Tibial artery (tissue), 4 donors: ENCODE data around the gene LRIG1.

Experiments
- DNase-seq, 2 donors: peaks; one replicate each; pipeline ENCODE4 v3.0.0-alpha.2; 2019
- H3K27ac ChIP-seq, 2 donors: fragments of 200-600 bp; sonication (generic) in 1 of 2; 1 replicate in 1 of 2; 2 replicates in 1 of 2; pipeline ENCODE4 v1.5.1; 2018 to 2019; ENCODE audit warnings: mild to moderate bottlenecking in 1 of 2
- H3K27me3 ChIP-seq, 2 donors: fragments of 200-600 bp; sonication (generic) in 1 of 2; one replicate each; pipeline versions ENCODE4 v1.5.1 to v1.6.0; 2016 to 2019
- H3K36me3 ChIP-seq, 3 donors: fragments of 200-600 bp; sonication (generic) in 2 of 3; one replicate each; pipeline ENCODE4 v1.5.1; 2016 to 2019; ENCODE audit warnings: mild to moderate bottlenecking in 2 of 3
- H3K4me1 ChIP-seq, 4 donors: fragments of 200-600 bp; sonication (generic) in 2 of 4; 1 replicate in 3 of 4; 2 replicates in 1 of 4; pipeline ENCODE4 v1.5.1; 2016 to 2019
- H3K4me3 ChIP-seq, 2 donors: fragments of 200-600 bp; sonication (generic) in 1 of 2; 1 replicate in 1 of 2; 2 replicates in 1 of 2; pipeline ENCODE4 v1.5.1; 2018 to 2019; ENCODE audit warnings: mild to moderate bottlenecking in 2 of 2
- H3K9me3 ChIP-seq, 3 donors: fragments of 200-600 bp; sonication (generic) in 1 of 3; one replicate each; pipeline ENCODE4 v1.5.1; 2016 to 2019
- intact Hi-C: fragments of 100-400 bp; cut with DNase I; formaldehyde crosslinking; loops from one replicate; pipeline ENCODE4 v1.15.0; 2023; ENCODE audit warnings: low total_unique reads
- TF ChIP-seq, protein P1 (sequence below), 2 experiments: fragments of 200-600 bp in 1 of 2; fragments of 450-650 bp in 1 of 2; IDR thresholded peaks; one replicate each; pipeline ENCODE4 v1.5.1; 2017 to 2019; ENCODE audit warnings: antibody characterized with exemption in 2 of 2, mild to moderate bottlenecking in 1 of 2, moderate library complexity in 1 of 2

LRIG1 gene

DNA sequence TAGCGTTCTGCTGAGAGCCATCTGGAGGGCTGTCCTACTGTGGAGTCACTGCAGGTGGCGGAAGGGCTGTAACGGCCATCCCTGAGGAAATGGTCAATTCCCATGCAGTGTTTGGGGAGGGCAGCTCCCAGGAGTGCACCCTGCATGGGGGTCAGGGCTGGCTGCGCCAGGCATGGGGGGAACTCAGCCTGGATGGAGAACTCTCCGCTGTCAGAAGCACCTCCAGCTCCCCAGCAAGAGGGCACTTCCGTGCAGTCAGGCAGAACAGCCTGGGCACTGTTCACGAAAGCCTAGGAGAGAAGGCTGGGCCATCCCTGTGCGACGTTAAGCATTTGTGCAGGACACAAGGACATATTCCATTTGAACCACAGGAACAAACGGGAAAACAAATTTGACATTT lies 105.2 kb downstream of the LRIG1 start:
- no peak for DNase-seq
- H3K4me1 ChIP-seq = peaks cover 0 to 75% (median 57%) of the 10 kb centered on the region in 4 donors
- H3K27ac ChIP-seq = peak overlapping the region; percentile 73
- intact Hi-C loops = no loop called here
- H3K27me3 ChIP-seq = no peaks in the 10 kb centered on the region
- H3K36me3 ChIP-seq = peaks cover 16 to 66% (median 40%) of the 10 kb centered on the region in 3 donors
- no peak overlapping the region for H3K4me3 ChIP-seq
- TF ChIP-seq, protein P1, sequence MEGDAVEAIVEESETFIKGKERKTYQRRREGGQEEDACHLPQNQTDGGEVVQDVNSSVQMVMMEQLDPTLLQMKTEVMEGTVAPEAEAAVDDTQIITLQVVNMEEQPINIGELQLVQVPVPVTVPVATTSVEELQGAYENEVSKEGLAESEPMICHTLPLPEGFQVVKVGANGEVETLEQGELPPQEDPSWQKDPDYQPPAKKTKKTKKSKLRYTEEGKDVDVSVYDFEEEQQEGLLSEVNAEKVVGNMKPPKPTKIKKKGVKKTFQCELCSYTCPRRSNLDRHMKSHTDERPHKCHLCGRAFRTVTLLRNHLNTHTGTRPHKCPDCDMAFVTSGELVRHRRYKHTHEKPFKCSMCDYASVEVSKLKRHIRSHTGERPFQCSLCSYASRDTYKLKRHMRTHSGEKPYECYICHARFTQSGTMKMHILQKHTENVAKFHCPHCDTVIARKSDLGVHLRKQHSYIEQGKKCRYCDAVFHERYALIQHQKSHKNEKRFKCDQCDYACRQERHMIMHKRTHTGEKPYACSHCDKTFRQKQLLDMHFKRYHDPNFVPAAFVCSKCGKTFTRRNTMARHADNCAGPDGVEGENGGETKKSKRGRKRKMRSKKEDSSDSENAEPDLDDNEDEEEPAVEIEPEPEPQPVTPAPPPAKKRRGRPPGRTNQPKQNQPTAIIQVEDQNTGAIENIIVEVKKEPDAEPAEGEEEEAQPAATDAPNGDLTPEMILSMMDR (IDR thresholded peaks at IDR 0.05) = no peak
- H3K9me3 ChIP-seq = no peaks in the 10 kb centered on the region

DNA sequence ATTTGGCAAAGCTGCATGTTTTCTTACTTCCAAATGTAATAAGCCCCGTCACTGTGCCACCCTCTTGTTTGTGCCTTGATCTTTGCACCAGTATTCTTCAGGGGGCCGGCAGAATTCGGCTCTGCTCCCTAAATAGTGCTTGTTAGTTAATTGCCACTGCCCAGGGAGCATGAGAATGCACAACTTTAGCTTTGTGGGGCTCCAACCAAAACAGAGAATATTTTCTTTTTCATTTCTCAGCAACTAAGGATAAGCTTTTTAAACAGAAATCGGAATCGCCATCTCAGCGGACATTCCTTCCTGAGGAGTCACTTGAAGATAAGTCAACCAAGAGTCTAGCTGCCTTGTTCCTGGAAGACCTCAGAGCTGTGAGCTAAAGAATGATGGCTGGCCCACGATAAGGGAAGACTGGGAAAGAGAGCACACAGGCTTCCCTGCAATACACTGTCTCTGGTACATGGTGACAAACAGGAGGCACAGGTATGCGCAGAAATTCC lies 106.0 kb downstream of the LRIG1 start:
- Histone ChIP-seq H3K27me3 (no peaks in the 10 kb centered on the region), H3K9me3 (no peaks in the 10 kb centered on the region), H3K36me3 (peaks cover 16 to 66% (median 40%) of the 10 kb centered on the region in 3 donors), H3K4me3 (peak overlapping the region in 1 of 2 donors; percentile 10), H3K27ac (peak overlapping the region; percentile 73), H3K4me1 (peaks cover 0 to 68% (median 51%) of the 10 kb centered on the region in 4 donors)
- TF ChIP-seq, protein P1 (IDR thresholded peaks at IDR 0.05) = no peak
- DNase-seq = peak in 1 of 2 donors; percentile 55
- intact Hi-C loops = no loop called here

DNA sequence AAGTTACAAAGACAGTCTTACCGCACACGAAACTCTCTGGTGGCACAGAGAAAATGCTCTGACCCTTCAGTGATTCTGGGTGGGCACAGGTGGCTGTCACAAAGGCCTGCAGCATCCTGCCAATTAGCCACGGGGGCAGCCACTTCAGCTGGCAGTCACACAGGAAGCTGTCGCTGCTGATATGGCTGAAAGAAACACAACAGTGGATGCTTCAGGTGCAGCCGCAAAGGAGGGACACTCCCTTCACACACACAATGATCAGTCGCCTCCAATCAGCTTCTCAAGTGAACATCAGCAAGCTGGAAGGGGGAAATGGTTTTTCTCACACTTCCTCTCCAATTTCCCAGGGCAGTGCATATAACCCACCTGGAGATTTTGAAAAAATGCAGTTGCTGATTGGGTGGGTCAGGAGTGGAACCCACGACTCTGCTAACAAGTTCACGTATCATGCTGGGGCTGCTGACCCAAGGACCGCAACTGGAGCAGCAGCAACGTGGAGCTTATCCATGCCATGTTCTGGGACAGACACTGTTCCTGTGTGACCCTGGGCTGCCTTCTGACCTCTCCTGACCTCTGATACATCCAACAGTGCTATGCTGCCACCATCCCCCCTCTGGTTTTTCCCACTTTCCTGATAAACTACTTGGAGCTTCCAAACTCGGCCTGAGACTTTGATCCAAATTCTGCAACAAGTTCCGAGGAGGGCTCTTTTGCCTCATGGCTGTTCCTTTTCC lies 106.6 kb downstream of the LRIG1 start:
- intact Hi-C loops = no loop called here
- H3K4me3 ChIP-seq = peak overlapping the region in 1 of 2 donors; percentile 10
- TF ChIP-seq, protein P1 (IDR thresholded peaks at IDR 0.05) = no peak
- peak overlapping the region; percentile 73 for H3K27ac ChIP-seq
- H3K27me3 ChIP-seq = no peaks in the 10 kb centered on the region
- no peaks in the 10 kb centered on the region for H3K9me3 ChIP-seq
- DNase-seq = peak in 1 of 2 donors; percentile 18
- H3K4me1 ChIP-seq = peaks cover 0 to 66% (median 48%) of the 10 kb centered on the region in 4 donors
- H3K36me3 ChIP-seq = peaks cover 16 to 66% (median 36%) of the 10 kb centered on the region in 3 donors

DNA sequence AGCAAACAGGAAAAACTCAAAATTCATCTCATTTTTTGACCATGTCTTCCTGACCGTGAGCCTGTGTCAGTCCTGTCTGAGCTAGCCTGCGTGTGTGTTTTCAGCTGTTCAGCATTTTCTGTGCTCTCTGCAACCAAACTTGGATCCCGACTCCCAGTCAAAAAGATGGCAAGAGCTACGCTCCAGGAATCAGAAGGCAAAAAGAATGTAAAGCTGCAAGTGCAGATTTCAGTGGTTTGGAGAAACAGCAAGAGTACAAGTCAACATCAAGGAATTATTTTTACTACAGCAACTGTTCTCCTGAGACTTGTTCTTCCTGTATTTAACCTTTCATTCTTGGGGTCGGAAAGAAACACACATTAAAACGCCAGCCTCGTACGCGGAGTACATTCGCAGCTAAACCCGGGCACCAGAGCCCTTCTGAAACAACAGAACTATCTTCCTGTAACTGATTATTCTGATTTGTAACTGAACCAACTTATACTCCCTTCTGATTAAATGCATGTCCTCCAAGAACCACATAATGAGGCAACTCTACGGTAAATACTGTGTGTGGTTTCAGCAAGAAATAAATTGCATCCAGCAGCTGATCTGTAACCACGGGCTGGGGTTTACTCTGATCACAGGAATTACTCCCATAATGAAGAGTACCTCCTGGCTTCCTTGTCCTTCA lies 107.4 kb downstream of the LRIG1 start:
- Histone ChIP-seq H3K9me3 (no peaks in the 10 kb centered on the region), H3K27ac (peak overlapping the region; percentile 73), H3K4me1 (peaks cover 0 to 62% (median 45%) of the 10 kb centered on the region in 4 donors), H3K4me3 (peak overlapping the region in 1 of 2 donors; percentile 10), H3K27me3 (no peaks in the 10 kb centered on the region), H3K36me3 (peaks cover 12 to 62% (median 29%) of the 10 kb centered on the region in 3 donors)
- DNase-seq = no peak
- intact Hi-C loops = no loop called here
- TF ChIP-seq, protein P1 (IDR thresholded peaks at IDR 0.05) = no peak

DNA sequence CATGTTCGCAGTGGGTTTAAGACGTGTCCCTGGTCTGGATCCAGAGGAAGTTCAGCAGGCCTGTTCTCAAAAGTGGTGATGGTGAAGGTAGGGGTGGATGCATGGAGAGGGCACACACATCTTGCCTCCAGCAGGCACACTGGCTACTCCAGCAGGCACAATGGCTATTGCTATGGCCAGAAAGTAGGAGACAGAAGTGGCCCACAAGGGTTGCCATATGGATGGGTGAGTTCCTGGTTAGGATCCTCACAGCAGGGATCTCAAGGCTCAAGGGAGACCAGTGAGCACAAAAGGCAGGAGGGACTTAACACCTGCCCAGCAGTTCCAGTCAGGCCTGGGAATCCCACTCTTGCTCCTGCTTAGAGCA lies 107.9 kb downstream of the LRIG1 start:
- H3K27ac ChIP-seq = peak overlapping the region; percentile 73
- H3K27me3 ChIP-seq = no peaks in the 10 kb centered on the region
- H3K4me1 ChIP-seq = peaks cover 0 to 57% (median 43%) of the 10 kb centered on the region in 4 donors
- no peak for DNase-seq
- H3K36me3 ChIP-seq = peaks cover 10 to 57% (median 23%) of the 10 kb centered on the region in 3 donors
- intact Hi-C loops = no loop called here
- H3K9me3 ChIP-seq = no peaks in the 10 kb centered on the region
- TF ChIP-seq, protein P1 (IDR thresholded peaks at IDR 0.05) = no peak
- H3K4me3 ChIP-seq = peak overlapping the region in 1 of 2 donors; percentile 10
